MM.1S (cell line): ENCODE data around the gene SART3.

ENCODE experiments used
- EZH2 ChIP-seq: fragments of 300-600 bp; sonication (generic); optimal IDR thresholded peaks from 2 replicates; pipeline ENCODE3; 2017; ENCODE audit warnings: low read depth, mild to moderate bottlenecking, antibody characterized with exemption, low read length, mixed read lengths
- EZH2phosphoT487 ChIP-seq: fragments of 300-600 bp; sonication (generic); IDR thresholded peaks from 2 replicates; pipeline ENCODE4 v1.6.1; 2018; ENCODE audit warnings: antibody characterized with exemption, low read length
- TF ChIP-seq, protein P1 (sequence below): fragments of 300-600 bp; sonication (generic); IDR thresholded peaks from 2 replicates; pipeline ENCODE4 v1.5.1; 2016; ENCODE audit warnings: antibody characterized with exemption, low read length, mixed read lengths

GRCh38 chr12:108594323-108594903 lies 33.4 kb upstream of the SART3 start:
- no peak for TF ChIP-seq EZH2phosphoT487
- TF ChIP-seq EZH2 = no peak
- TF ChIP-seq, protein P1, sequence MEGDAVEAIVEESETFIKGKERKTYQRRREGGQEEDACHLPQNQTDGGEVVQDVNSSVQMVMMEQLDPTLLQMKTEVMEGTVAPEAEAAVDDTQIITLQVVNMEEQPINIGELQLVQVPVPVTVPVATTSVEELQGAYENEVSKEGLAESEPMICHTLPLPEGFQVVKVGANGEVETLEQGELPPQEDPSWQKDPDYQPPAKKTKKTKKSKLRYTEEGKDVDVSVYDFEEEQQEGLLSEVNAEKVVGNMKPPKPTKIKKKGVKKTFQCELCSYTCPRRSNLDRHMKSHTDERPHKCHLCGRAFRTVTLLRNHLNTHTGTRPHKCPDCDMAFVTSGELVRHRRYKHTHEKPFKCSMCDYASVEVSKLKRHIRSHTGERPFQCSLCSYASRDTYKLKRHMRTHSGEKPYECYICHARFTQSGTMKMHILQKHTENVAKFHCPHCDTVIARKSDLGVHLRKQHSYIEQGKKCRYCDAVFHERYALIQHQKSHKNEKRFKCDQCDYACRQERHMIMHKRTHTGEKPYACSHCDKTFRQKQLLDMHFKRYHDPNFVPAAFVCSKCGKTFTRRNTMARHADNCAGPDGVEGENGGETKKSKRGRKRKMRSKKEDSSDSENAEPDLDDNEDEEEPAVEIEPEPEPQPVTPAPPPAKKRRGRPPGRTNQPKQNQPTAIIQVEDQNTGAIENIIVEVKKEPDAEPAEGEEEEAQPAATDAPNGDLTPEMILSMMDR = no peak
